Measurements from ENCODE around the gene EHD3. TPM values are rescaled to one million over a fixed set of nuclear protein-coding genes. Genes with fewer than 3 reads are reported as not detected.

The EHD3 gene
- total RNA-seq, result 12.0 and 14.5 TPM in 2 replicates

GRCh38 chr2:31233741-31234682 is at the start of gene EHD3:
Gene EHD3, plus strand, starts transcription at chr2:31234152. Its CDS starts 470 bp downstream, at chr2:31234622.

GRCh38 chr2:31217465-31218200 is 16.3 kb upstream of the EHD3 start, which contains the start of gene CAPN14:
Gene CAPN14, minus strand, starts transcription at chr2:31217515. Its CDS starts 12,068 bp downstream, at chr2:31205447.

Other genes starting within 250 kb of the EHD3 start
- gene GALNT14, start 95.7 kb upstream of the EHD3 start, total RNA-seq, result 0.09 TPM in 1 of 2 replicates, not detected in the other
- 0.09 TPM in 1 of 2 replicates, not detected in the other for gene CAPN14, start 16.6 kb upstream of the EHD3 start, total RNA-seq
- gene XDH, start 180.6 kb downstream of the EHD3 start, total RNA-seq, result not detected in 2 replicates

Data from pericardium fibroblast (primary cell).